GM23338 (cell line): Measurements from ENCODE around the gene CACNB4. TPM values are rescaled to one million over a fixed set of nuclear protein-coding genes. Genes with fewer than 3 reads are reported as not detected.

ENCODE experiments used
- ATAC-seq: fragments of 200-7000 bp; cut with Tn5 transposase; 3 replicates; pipeline ENCODE4 v1.9.1; 2020
- DNase-seq: peaks from one replicate; pipeline ENCODE4 v3.0.0-alpha.2; 2015; ENCODE audit warnings: low spot score
- H2AFZ ChIP-seq: fragments of 200-600 bp; sonication (generic); 2 replicates; pipeline ENCODE4 v1.8.0; 2016; ENCODE audit warnings: antibody characterized with exemption, mild to moderate bottlenecking, moderate library complexity
- H3F3A ChIP-seq: fragments of 200-600 bp; sonication (generic); replicated peaks from 2 replicates; pipeline ENCODE4 v1.8.0; 2017; ENCODE audit warnings: antibody characterized with exemption, mixed run types, low read depth
- H3K27ac ChIP-seq: fragments of 200-600 bp; sonication (generic); 2 replicates; pipeline ENCODE4 v1.6.1; 2016; ENCODE audit warnings: low read depth
- H3K27me3 ChIP-seq: fragments of 200-600 bp; sonication (generic); 2 replicates; pipeline ENCODE4 v1.8.0; 2016; ENCODE audit warnings: mild to moderate bottlenecking, mixed run types, moderate library complexity; ENCODE audit not compliant: insufficient read depth
- H3K36me3 ChIP-seq: fragments of 200-600 bp; sonication (generic); 2 replicates; pipeline ENCODE4 v1.8.0; 2016; ENCODE audit warnings: mild to moderate bottlenecking; ENCODE audit not compliant: insufficient read depth
- H3K4me1 ChIP-seq: fragments of 200-600 bp; sonication (generic); 2 replicates; pipeline ENCODE4 v1.8.0; 2016; ENCODE audit warnings: mild to moderate bottlenecking, moderate library complexity; ENCODE audit not compliant: insufficient read depth
- H3K4me2 ChIP-seq: fragments of 200-600 bp; sonication (generic); 2 replicates; pipeline ENCODE4 v1.7.1; 2017; ENCODE audit warnings: mixed run types
- H3K4me3 ChIP-seq: fragments of 200-600 bp; sonication (generic); 2 replicates; pipeline ENCODE4 v1.6.1; 2016; ENCODE audit warnings: mixed run types
- H3K79me2 ChIP-seq: fragments of 200-600 bp; sonication (generic); replicated peaks from 2 replicates; pipeline ENCODE4 v1.8.0; 2017; ENCODE audit warnings: mild to moderate bottlenecking; ENCODE audit not compliant: insufficient read depth
- H3K9me2 ChIP-seq: fragments of 200-600 bp; sonication (generic); 2 replicates; pipeline ENCODE4 v1.8.0; 2017; ENCODE audit not compliant: insufficient read depth
- H4K20me1 ChIP-seq: fragments of 200-600 bp; sonication (generic); replicated peaks from 2 replicates; pipeline ENCODE4 v1.8.0; 2017; ENCODE audit warnings: mild to moderate bottlenecking; ENCODE audit not compliant: insufficient read depth
- H3K27ac Mint-ChIP-seq: 2 replicates; pipeline ENCODE4 v1.8.0; 2020; ENCODE audit warnings: inconsistent platforms, mild to moderate bottlenecking, moderate library complexity, mixed read lengths
- H3K27me3 Mint-ChIP-seq: 3 replicates; pipeline ENCODE4 v1.8.0; 2022; ENCODE audit warnings: low read depth, mild to moderate bottlenecking, moderate library complexity, mixed read lengths, inconsistent platforms; ENCODE audit not compliant: insufficient read depth, poor library complexity
- H3K36me3 Mint-ChIP-seq: 3 replicates; pipeline ENCODE4 v1.8.0; 2021; ENCODE audit warnings: low read depth, mild to moderate bottlenecking, inconsistent platforms, moderate library complexity, mixed read lengths
- H3K4me1 Mint-ChIP-seq: 3 replicates; pipeline ENCODE4 v1.8.0; 2020; ENCODE audit warnings: mild to moderate bottlenecking, inconsistent platforms, mixed read lengths
- H3K4me3 Mint-ChIP-seq: 3 replicates; pipeline ENCODE4 v1.8.0; 2021; ENCODE audit warnings: moderate library complexity, mild to moderate bottlenecking, inconsistent platforms, mixed read lengths
- H3K9me3 Mint-ChIP-seq: 3 replicates; pipeline ENCODE4 v1.8.0; 2020; ENCODE audit warnings: moderate library complexity, mild to moderate bottlenecking, inconsistent platforms, mixed read lengths
- CREB1 ChIP-seq: fragments of 250-450 bp; sonication (Bioruptor Pico); IDR thresholded peaks from 2 replicates; pipeline ENCODE4 v1.5.0; 2020; ENCODE audit warnings: low read depth, mild to moderate bottlenecking, moderate library complexity
- CTCF ChIP-seq, 2 experiments: fragments of 200-600 bp in 1 of 2; sonication (generic) in 1 of 2; conservative IDR thresholded peaks; 2 replicates each; pipeline versions ENCODE4 v1.5.1 to v1.6.1; 2016 to 2017; ENCODE audit warnings: antibody characterized with exemption in 2 of 2, low read depth in 2 of 2, mild to moderate bottlenecking in 2 of 2, moderate library complexity in 1 of 2
- EZH2 ChIP-seq: fragments of 200-600 bp; sonication (generic); IDR thresholded peaks from one replicate; pipeline ENCODE4 v1.8.0; 2017; ENCODE audit warnings: antibody characterized with exemption, mild to moderate bottlenecking, low read depth; ENCODE audit not compliant: unreplicated experiment
- EZH2phosphoT487 ChIP-seq: fragments of 200-600 bp; sonication (generic); IDR thresholded peaks from one replicate; pipeline ENCODE4 v1.8.1; 2018; ENCODE audit warnings: antibody characterized with exemption; ENCODE audit not compliant: unreplicated experiment
- JUNB ChIP-seq: IDR thresholded peaks from one replicate; pipeline ENCODE4 v1.6.1; 2016; ENCODE audit warnings: antibody characterized with exemption; ENCODE audit not compliant: unreplicated experiment
- NANOG ChIP-seq: IDR thresholded peaks from 2 replicates; pipeline ENCODE4 v1.6.1; 2016; ENCODE audit warnings: antibody characterized with exemption, borderline replicate concordance
- REST ChIP-seq: IDR thresholded peaks from one replicate; pipeline ENCODE4 v1.6.1; 2018; ENCODE audit warnings: antibody characterized with exemption; ENCODE audit not compliant: unreplicated experiment
- STAT1 ChIP-seq: IDR thresholded peaks from one replicate; pipeline ENCODE4 v1.6.1; 2016; ENCODE audit warnings: antibody characterized with exemption; ENCODE audit not compliant: unreplicated experiment
- ZNF114 ChIP-seq: fragments of 250-450 bp; sonication (Bioruptor Pico); IDR thresholded peaks from 2 replicates; pipeline ENCODE4 v1.5.0; 2020; ENCODE audit warnings: mild to moderate bottlenecking, moderate library complexity
- ZNF331 ChIP-seq: fragments of 250-450 bp; sonication (Bioruptor Pico); IDR thresholded peaks from 2 replicates; pipeline ENCODE4 v1.5.0; 2020; ENCODE audit warnings: low read depth, mild to moderate bottlenecking, moderate library complexity
- ZNF462 ChIP-seq: fragments of 250-450 bp; sonication (Bioruptor Pico); IDR thresholded peaks from 2 replicates; pipeline ENCODE4 v1.5.0; 2020; ENCODE audit warnings: mild to moderate bottlenecking, moderate library complexity
- polyA plus RNA-seq: library from polyadenylated mRNA; unstranded; fragments of >200 nt; fragmentation: Nextera tagmentation; extraction: Ambion mirVana; gene quantifications from 2 replicates; pipeline ENCODE4 v1.2.1, GENCODE V29; 2016
- total RNA-seq: library from RNA; depleted of rRNA; stranded (reverse); fragments of >200 nt; shearing (Covaris generic); gene quantifications from 2 replicates; pipeline ENCODE4 v1.2.3, GENCODE V29; 2014

Gene CACNB4
- total and polyA plus RNA-seq, 2 experiments from 2014 or later = 4.0 to 9.8 TPM

- H3K27ac Mint-ChIP-seq = no peak overlapping the region
- no peak overlapping the region for H3K4me3 Mint-ChIP-seq
- H3K27me3 Mint-ChIP-seq = peaks cover 3% of the 10 kb centered on the region
- Histone ChIP-seq H3K4me3 (no peak overlapping the region), H3K4me1 (no peaks in the 10 kb centered on the region), H3K27me3 (no peaks in the 10 kb centered on the region), H3K9me2 (no peaks in the 10 kb centered on the region), H3K27ac (no peak overlapping the region), H2AFZ (no peak overlapping the region), H4K20me1 (no peaks in the 10 kb centered on the region), H3F3A (no peaks in the 10 kb centered on the region), H3K36me3 (no peaks in the 10 kb centered on the region), H3K4me2 (no peak overlapping the region), H3K79me2 (no peaks in the 10 kb centered on the region)
- TF ChIP-seq STAT1 = no peak
- no peaks in the 10 kb centered on the region for H3K4me1 Mint-ChIP-seq
- H3K36me3 Mint-ChIP-seq = no peaks in the 10 kb centered on the region; the same call in 2 of the 3 replicates
- H3K9me3 Mint-ChIP-seq = no peaks in the 10 kb centered on the region
- no peak for ATAC-seq
- no peak for DNase-seq
Observed at GRCh38 chr2:152127628-152128027, 28.8 kb upstream of the CACNB4 start.

GRCh38 chr2:152126664-152127063, 27.8 kb upstream of the CACNB4 start:
- H3K79me2 ChIP-seq = no peaks in the 10 kb centered on the region
- H3K4me3 Mint-ChIP-seq = no peak overlapping the region
- H3F3A ChIP-seq = no peaks in the 10 kb centered on the region
- H3K9me3 Mint-ChIP-seq = no peaks in the 10 kb centered on the region
- no peak overlapping the region for H3K27ac ChIP-seq
- no peaks in the 10 kb centered on the region for H3K27me3 ChIP-seq
- H3K4me2 ChIP-seq = no peak overlapping the region
- no peaks in the 10 kb centered on the region for H3K36me3 ChIP-seq
- no peaks in the 10 kb centered on the region for H4K20me1 ChIP-seq
- ATAC-seq (no peak), DNase-seq (peak; percentile 24)
- no peak overlapping the region for H3K4me3 ChIP-seq
- H2AFZ ChIP-seq = no peak overlapping the region
- no peak overlapping the region for H3K27ac Mint-ChIP-seq
- H3K36me3 Mint-ChIP-seq = no peaks in the 10 kb centered on the region; the same call in 2 of the 3 replicates
- H3K9me2 ChIP-seq = no peaks in the 10 kb centered on the region
- H3K4me1 Mint-ChIP-seq = no peaks in the 10 kb centered on the region
- H3K4me1 ChIP-seq = no peaks in the 10 kb centered on the region
- peaks cover 4% of the 10 kb centered on the region for H3K27me3 Mint-ChIP-seq
- no peak for TF ChIP-seq ZNF462 (CRISPR knock-in tag)
- no peak for TF ChIP-seq NANOG
- TF ChIP-seq ZNF331 = no peak
- TF ChIP-seq CTCF (conservative IDR thresholded peaks at IDR 0.05; ENCODE audit: low read depth in 2 of 2) = no peak
- no peak for TF ChIP-seq EZH2
- no peak for TF ChIP-seq REST
- no peak for TF ChIP-seq JUNB
- TF ChIP-seq ZNF114 (CRISPR knock-in tag) = no peak
- no peak for TF ChIP-seq EZH2phosphoT487
- TF ChIP-seq CREB1 = no peak
